K562 (cell line): ENCODE data around the gene CMPK1. TPM values are rescaled to one million over a fixed set of nuclear protein-coding genes. Genes with fewer than 3 reads are reported as not detected.

Experiments used
- ARNT ChIP-seq, 2 experiments: fragments of 450-650 bp; IDR thresholded peaks; 2 replicates each; pipeline ENCODE4 v1.6.1; 2016; ENCODE audit warnings: mild to moderate bottlenecking in 1 of 2
- BDP1 ChIP-seq: IDR thresholded peaks from 3 replicates; pipeline ENCODE4 v1.6.1; 2011; ENCODE audit not compliant: insufficient read length, insufficient read depth
- CAMTA2 ChIP-seq: fragments of 250-450 bp; sonication (Bioruptor Pico); conservative IDR thresholded peaks from 2 replicates; pipeline ENCODE4 v1.5.1; 2022
- NR3C1 ChIP-seq: sonication (generic); formaldehyde crosslinking; IDR thresholded peaks from 2 replicates; pipeline ENCODE4 v1.8.1; 2022; ENCODE audit warnings: missing genetic modification reagents
- PTRF ChIP-seq: fragments of 450-650 bp; IDR thresholded peaks from 2 replicates; pipeline ENCODE4 v1.6.1; 2016; ENCODE audit warnings: mild to moderate bottlenecking, missing genetic modification characterization, missing compliant biosample characterization
- SRSF3 ChIP-seq: fragments of 200-400 bp; formaldehyde crosslinking; IDR thresholded peaks from 2 replicates; pipeline ENCODE4 v1.6.1; 2016; ENCODE audit warnings: mild to moderate bottlenecking, low read length, moderate library complexity; ENCODE audit not compliant: insufficient read depth
- ZKSCAN1 ChIP-seq: fragments of 150-350 bp; IDR thresholded peaks from 2 replicates; pipeline ENCODE4 v1.6.1; 2016; ENCODE audit warnings: low read depth, low read length
- ZNF696 ChIP-seq: fragments of 250-450 bp; sonication (Bioruptor Pico); conservative IDR thresholded peaks from 2 replicates; pipeline ENCODE4 v1.4.0; 2020; ENCODE audit warnings: mild to moderate bottlenecking, moderate library complexity
- polyA plus RNA-seq, 8 experiments: library from polyadenylated mRNA; depleted of rRNA in 4 of 8; stranded (reverse) in 5 of 8; unstranded in 3 of 8; fragments of >200 nt; fragmentation: Nextera tagmentation in 2 of 8; fragmentation: Illumina TruSeq in 1 of 8; extraction: Ambion mirVana in 2 of 8; extraction: Trizol in 1 of 8; gene quantifications; 2 replicates each; pipeline versions ENCODE4 v1.2.1 to v1.2.3, GENCODE V29; 2011 to 2014; ENCODE audit warnings: inconsistent platforms in 1 of 8, missing spikeins in 1 of 8
- total RNA-seq, 7 experiments: library from RNA; depleted of rRNA in 6 of 7; stranded (reverse); fragments of >200 nt in 6 of 7; fragmentation: Illumina TruSeq in 2 of 7; extraction: Trizol in 2 of 7; gene quantifications; 2 replicates each; pipeline versions ENCODE4 v1.2.1 to v1.2.3, GENCODE V29; 2011 to 2021; ENCODE audit warnings: low replicate concordance in 1 of 7
- TF ChIP-seq, protein P1 (sequence below): fragments of 450-650 bp; IDR thresholded peaks from 2 replicates; pipeline ENCODE4 v1.6.1; 2016; ENCODE audit warnings: missing biosample characterization, missing genetic modification characterization
- TF ChIP-seq, protein P2 (sequence below), 2 experiments: fragments of 450-650 bp; IDR thresholded peaks; 2 replicates each; pipeline ENCODE4 v1.6.1; 2018; ENCODE audit warnings: mild to moderate bottlenecking in 2 of 2, low read depth in 1 of 2; ENCODE audit not compliant: partially characterized antibody in 2 of 2
- TF ChIP-seq, protein P3 (sequence below), 2 experiments: fragments of 450-650 bp; formaldehyde crosslinking in 1 of 2; IDR thresholded peaks; 2 replicates each; pipeline versions ENCODE4 v1.4.0 to v1.6.1; 2014 to 2020; ENCODE audit warnings: mild to moderate bottlenecking in 2 of 2, borderline replicate concordance in 1 of 2, low read depth in 1 of 2
- TF ChIP-seq, protein P4 (sequence below): fragments of 450-650 bp; IDR thresholded peaks from 2 replicates; pipeline ENCODE4 v1.6.1; 2016; ENCODE audit warnings: low read depth, mild to moderate bottlenecking, moderate library complexity

The CMPK1 gene
- total and polyA plus RNA-seq, 9 of the 15 experiments (the other 6 are each of a cell fraction or from before 2014, with no cell fraction given): 54.5 to 197 (median 116) TPM

DNA sequence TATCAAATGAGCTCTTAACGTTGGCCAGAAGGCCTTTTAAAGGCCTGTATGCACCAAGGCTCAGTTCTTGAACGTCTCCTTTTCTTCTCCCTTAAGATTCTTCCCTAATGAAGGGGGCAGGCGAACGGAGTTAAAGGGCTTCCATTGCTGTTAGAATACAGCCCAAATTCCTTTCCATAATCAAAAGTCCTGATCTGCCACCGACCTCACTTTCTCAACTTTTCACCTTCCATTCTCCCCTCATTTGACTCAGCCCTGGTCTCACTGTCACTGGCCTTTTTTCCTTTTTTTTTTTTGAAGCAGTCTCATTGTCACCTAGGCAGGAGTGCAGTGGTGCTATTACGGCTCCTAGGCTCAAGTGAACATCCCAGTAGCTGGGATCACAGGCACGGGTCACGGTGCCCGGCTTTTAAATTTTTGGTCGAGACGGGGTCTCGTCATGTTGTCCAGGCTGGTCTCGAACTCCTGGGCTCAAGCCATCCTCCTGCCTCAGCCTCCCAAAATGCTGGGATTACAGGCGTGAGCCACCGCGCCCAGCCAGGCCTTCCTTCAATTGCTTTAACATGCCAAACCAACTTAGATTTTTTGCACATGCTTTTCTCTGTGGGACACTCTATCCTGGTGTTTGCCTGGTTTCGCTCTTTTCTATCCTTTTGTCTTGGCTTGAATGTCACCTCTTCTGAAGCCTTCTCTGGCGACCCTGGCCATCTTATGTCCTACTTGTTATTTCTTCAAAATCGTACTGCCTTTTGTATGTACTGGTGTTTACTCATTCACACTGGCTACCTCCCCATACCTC lies 612 bp upstream of the CMPK1 start (continued):
- TF ChIP-seq, protein P1, sequence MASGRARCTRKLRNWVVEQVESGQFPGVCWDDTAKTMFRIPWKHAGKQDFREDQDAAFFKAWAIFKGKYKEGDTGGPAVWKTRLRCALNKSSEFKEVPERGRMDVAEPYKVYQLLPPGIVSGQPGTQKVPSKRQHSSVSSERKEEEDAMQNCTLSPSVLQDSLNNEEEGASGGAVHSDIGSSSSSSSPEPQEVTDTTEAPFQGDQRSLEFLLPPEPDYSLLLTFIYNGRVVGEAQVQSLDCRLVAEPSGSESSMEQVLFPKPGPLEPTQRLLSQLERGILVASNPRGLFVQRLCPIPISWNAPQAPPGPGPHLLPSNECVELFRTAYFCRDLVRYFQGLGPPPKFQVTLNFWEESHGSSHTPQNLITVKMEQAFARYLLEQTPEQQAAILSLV (tag): no peak
- TF ChIP-seq PTRF (tag) (no peak), NR3C1 (no peak), SRSF3 (no peak), ZNF696 (CRISPR knock-in tag) (no peak), ZKSCAN1 (no peak), ARNT (IDR thresholded peaks at IDR 0.05) (0 out of 4 replicates have a peak, but pooled peaks of 1 of the 2 experiments have one; percentile 68), CAMTA2 (no peak), BDP1 (no peak)
- TF ChIP-seq, protein P2, sequence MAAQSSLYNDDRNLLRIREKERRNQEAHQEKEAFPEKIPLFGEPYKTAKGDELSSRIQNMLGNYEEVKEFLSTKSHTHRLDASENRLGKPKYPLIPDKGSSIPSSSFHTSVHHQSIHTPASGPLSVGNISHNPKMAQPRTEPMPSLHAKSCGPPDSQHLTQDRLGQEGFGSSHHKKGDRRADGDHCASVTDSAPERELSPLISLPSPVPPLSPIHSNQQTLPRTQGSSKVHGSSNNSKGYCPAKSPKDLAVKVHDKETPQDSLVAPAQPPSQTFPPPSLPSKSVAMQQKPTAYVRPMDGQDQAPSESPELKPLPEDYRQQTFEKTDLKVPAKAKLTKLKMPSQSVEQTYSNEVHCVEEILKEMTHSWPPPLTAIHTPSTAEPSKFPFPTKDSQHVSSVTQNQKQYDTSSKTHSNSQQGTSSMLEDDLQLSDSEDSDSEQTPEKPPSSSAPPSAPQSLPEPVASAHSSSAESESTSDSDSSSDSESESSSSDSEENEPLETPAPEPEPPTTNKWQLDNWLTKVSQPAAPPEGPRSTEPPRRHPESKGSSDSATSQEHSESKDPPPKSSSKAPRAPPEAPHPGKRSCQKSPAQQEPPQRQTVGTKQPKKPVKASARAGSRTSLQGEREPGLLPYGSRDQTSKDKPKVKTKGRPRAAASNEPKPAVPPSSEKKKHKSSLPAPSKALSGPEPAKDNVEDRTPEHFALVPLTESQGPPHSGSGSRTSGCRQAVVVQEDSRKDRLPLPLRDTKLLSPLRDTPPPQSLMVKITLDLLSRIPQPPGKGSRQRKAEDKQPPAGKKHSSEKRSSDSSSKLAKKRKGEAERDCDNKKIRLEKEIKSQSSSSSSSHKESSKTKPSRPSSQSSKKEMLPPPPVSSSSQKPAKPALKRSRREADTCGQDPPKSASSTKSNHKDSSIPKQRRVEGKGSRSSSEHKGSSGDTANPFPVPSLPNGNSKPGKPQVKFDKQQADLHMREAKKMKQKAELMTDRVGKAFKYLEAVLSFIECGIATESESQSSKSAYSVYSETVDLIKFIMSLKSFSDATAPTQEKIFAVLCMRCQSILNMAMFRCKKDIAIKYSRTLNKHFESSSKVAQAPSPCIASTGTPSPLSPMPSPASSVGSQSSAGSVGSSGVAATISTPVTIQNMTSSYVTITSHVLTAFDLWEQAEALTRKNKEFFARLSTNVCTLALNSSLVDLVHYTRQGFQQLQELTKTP (IDR thresholded peaks at IDR 0.05; ENCODE audit: low read depth in 1 of 2, partially characterized antibody in 2 of 2): peak; percentile 23 to 72
- TF ChIP-seq, protein P3, sequence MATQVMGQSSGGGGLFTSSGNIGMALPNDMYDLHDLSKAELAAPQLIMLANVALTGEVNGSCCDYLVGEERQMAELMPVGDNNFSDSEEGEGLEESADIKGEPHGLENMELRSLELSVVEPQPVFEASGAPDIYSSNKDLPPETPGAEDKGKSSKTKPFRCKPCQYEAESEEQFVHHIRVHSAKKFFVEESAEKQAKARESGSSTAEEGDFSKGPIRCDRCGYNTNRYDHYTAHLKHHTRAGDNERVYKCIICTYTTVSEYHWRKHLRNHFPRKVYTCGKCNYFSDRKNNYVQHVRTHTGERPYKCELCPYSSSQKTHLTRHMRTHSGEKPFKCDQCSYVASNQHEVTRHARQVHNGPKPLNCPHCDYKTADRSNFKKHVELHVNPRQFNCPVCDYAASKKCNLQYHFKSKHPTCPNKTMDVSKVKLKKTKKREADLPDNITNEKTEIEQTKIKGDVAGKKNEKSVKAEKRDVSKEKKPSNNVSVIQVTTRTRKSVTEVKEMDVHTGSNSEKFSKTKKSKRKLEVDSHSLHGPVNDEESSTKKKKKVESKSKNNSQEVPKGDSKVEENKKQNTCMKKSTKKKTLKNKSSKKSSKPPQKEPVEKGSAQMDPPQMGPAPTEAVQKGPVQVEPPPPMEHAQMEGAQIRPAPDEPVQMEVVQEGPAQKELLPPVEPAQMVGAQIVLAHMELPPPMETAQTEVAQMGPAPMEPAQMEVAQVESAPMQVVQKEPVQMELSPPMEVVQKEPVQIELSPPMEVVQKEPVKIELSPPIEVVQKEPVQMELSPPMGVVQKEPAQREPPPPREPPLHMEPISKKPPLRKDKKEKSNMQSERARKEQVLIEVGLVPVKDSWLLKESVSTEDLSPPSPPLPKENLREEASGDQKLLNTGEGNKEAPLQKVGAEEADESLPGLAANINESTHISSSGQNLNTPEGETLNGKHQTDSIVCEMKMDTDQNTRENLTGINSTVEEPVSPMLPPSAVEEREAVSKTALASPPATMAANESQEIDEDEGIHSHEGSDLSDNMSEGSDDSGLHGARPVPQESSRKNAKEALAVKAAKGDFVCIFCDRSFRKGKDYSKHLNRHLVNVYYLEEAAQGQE (IDR thresholded peaks at IDR 0.05; ENCODE audit: borderline replicate concordance): no peak
- TF ChIP-seq, protein P3 (CRISPR knock-in tag; IDR thresholded peaks at IDR 0.05; ENCODE audit: low read depth): no peak
- TF ChIP-seq, protein P4, sequence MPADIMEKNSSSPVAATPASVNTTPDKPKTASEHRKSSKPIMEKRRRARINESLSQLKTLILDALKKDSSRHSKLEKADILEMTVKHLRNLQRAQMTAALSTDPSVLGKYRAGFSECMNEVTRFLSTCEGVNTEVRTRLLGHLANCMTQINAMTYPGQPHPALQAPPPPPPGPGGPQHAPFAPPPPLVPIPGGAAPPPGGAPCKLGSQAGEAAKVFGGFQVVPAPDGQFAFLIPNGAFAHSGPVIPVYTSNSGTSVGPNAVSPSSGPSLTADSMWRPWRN: no peak; the same call in 1 of the 2 replicates
